ENCODE measurements around the gene CEP192.
"Not testable (repeated sequence)": the region's sequence is repeated elsewhere in the genome, so short reads cannot be mapped to it uniquely, and the experiment has no call there.

The CEP192 gene

DNA sequence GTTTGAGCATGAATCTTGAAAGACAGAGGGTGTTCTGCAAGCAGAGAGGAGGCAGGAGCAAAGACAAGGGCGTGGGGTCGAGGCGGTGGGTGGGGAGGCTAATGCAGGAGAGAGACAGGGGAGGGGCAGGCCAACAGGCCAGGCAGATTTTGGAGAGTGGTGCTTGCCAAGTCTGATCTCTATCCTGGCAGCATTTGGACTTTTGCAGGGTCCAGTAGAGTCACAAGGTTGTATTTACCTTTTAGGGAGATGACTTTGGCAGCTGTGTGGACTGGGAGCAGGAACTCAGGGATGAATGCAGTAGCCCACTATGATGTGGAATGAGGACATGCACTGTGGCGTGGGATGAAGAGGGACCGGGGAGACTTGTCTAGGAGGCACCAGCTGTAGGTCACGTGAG is 15.7 kb upstream of the CEP192 start:
- H3K4me3 ChIP-seq (ENCODE audit: low read depth, low read length) = no peak overlapping the region
- TF ChIP-seq, protein P1, sequence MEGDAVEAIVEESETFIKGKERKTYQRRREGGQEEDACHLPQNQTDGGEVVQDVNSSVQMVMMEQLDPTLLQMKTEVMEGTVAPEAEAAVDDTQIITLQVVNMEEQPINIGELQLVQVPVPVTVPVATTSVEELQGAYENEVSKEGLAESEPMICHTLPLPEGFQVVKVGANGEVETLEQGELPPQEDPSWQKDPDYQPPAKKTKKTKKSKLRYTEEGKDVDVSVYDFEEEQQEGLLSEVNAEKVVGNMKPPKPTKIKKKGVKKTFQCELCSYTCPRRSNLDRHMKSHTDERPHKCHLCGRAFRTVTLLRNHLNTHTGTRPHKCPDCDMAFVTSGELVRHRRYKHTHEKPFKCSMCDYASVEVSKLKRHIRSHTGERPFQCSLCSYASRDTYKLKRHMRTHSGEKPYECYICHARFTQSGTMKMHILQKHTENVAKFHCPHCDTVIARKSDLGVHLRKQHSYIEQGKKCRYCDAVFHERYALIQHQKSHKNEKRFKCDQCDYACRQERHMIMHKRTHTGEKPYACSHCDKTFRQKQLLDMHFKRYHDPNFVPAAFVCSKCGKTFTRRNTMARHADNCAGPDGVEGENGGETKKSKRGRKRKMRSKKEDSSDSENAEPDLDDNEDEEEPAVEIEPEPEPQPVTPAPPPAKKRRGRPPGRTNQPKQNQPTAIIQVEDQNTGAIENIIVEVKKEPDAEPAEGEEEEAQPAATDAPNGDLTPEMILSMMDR (IDR thresholded peaks at IDR 0.05; ENCODE audit: low read depth, low read length, missing control alignments) = no peak
- no peak for DNase-seq (ENCODE audit: low read depth)

DNA sequence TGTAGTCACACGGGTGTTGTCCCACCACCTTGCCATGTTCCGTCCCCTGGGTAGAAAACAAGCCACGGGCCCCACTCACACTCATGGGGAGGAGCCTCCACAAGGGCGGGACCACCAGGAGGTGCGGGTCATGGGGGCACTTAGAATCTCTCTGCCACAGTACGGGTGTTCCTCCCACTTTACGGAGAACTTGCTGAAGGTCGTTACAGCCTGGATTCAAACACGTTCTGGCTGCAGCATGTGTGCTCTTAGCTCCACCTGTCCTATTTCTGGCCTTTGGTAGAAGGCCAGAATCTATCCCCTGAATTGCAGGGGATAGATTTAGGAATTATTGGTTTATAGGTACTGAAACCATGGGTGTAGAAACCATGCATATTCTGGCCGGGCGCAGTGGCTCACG is 14.9 kb upstream of the CEP192 start:
- DNase-seq (ENCODE audit: low read depth) = no peak
- no peak overlapping the region for H3K4me3 ChIP-seq (ENCODE audit: low read depth, low read length)
- TF ChIP-seq, protein P1 (IDR thresholded peaks at IDR 0.05; ENCODE audit: low read depth, low read length, missing control alignments) = no peak

DNA sequence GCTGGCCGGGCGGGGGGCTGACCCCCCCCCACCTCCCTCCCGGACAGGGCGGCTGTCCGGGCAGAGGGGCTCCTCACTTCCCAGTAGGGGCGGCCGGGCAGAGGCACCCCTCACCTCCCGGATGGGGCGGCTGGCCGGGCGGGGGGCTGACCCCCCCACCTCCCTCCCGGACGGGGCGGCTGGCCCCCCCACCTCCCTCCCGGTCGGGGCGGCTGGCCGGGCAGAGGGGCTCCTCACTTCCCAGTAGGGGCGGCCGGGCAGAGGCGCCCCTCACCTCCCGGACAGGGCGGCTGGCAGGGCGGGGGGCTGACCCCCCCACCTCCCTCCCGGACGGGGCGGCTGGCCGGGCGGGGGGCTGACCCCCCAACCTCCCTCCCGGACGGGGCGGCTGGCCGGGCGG is 11.1 kb upstream of the CEP192 start:
- DNase-seq (ENCODE audit: low read depth); H3K4me3 ChIP-seq (ENCODE audit: low read depth, low read length): not testable (repeated sequence)

DNA sequence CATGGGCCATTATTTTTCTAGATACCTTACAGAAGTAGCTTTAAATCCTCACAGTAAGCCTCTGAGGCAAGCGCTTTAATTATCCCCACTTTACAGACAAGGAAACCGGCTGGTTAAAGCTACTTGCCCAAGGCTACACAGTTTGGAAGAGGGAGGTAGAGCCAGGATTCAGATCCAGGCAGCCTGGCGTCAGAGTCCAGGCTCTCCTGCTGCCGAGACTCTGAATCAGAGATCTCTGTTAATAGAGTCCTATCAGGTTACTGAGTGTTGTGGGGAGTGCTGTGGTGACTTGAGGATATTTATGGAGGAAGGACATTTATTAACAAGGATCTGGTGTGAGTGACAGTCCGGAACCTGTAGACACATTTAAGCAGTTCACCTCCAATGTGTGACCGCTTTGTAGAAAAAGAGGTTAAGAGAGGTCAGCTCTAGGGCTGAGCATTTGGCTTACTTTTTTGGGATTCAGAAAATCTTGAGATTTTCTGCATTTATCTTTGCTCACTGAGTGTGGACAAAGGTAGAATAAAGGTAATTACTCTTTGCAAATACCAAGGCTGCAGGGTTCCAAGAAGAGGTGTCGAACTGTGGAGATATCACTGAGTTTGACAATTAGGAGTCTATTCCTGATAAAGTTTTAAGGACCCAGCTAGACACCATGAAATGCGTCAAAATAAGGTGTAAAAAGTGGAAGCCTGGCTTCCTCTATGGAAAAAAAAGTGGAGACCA is 1.6 kb upstream of the CEP192 start:
- H3K4me3 ChIP-seq (ENCODE audit: low read depth, low read length) = no peak overlapping the region
- TF ChIP-seq, protein P1 (IDR thresholded peaks at IDR 0.05; ENCODE audit: low read depth, low read length, missing control alignments) = no peak
- no peak for DNase-seq (ENCODE audit: low read depth)

DNA sequence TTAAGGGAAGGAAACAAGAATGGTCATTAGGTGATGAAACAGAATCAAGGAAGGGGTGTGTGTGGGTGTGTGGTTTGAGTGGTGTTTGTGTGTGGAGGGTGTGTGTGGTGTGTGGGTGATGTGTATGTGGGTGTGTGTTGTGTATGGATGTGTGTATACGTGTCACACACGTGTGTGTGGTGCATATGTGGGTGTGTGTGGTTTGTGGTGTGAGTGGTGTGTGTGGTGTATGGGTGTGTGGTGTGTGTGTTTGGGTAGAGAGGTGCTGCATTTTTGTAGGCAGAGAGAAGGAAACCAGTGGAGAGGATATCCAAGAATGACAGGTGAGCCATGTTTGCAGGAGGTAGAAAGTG is 1.1 kb upstream of the CEP192 start:
- DNase-seq (ENCODE audit: low read depth) = no peak
- TF ChIP-seq, protein P1 (IDR thresholded peaks at IDR 0.05; ENCODE audit: low read depth, low read length, missing control alignments) = no peak
- peak overlapping the region; percentile 90; the same call in 1 of the 2 replicates for H3K4me3 ChIP-seq (ENCODE audit: low read depth, low read length)

DNA sequence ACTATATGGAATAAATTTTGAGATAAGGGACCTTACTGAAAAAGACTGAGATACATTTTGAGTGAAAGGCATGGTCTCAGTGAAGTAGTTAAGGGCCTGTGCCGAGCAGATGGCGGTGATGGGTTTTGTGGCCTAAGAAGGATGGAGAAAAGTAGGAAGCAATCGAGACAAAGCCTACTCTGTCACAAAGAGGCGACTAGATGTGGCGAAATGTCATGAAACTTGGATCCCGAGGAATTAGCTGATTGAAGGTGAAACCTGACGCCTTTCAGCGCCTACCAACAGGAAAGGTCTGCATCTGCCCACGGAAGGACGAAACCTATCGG is 558 bp upstream of the CEP192 start:
- peak overlapping the region; percentile 90 for H3K4me3 ChIP-seq (ENCODE audit: low read depth, low read length)
- no peak for DNase-seq (ENCODE audit: low read depth)

DNA sequence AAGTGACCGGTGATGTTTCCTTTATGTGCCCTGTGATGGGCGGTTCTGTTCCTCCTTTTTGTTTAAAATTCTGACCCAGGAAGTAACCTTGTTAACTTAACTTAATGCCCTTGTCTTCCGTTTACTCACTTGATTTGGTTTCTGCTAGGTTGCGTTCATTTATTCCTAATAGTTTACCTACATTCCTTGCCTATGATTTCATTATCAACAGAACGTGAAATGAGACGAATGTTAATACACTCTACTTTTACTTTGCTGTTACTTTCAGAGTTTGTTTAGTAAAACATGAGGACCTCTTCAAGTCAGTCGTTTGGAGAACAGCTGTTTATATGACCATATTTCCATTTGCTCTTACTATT is 638 bp downstream of the CEP192 start:
- no peak for DNase-seq (ENCODE audit: low read depth)
- peak overlapping the region; percentile 90 for H3K4me3 ChIP-seq (ENCODE audit: low read depth, low read length)
- TF ChIP-seq, protein P1 (IDR thresholded peaks at IDR 0.05; ENCODE audit: low read depth, low read length, missing control alignments) = no peak

More for the DNA sequence above, 558 bp upstream of the CEP192 start:
- TF ChIP-seq, protein P1 (IDR thresholded peaks at IDR 0.05; ENCODE audit: low read depth, low read length, missing control alignments) = no peak

All from GM12864 (cell line).